Omental fat pad (tissue), 4 donors: Measurements from ENCODE around the gene CELF4. TPM values are rescaled to one million over a fixed set of nuclear protein-coding genes. Genes with fewer than 3 reads are reported as not detected.

Experiments used
- ATAC-seq: fragments of 150-250 bp; one replicate; pipeline ENCODE4 v1.9.1; 2016; ENCODE audit warnings: mild to moderate bottlenecking, moderate library complexity; ENCODE audit not compliant: low FRiP score
- DNase-seq: peaks from one replicate; pipeline ENCODE4 v3.0.0-alpha.2; 2019; ENCODE audit warnings: low spot score
- CTCF ChIP-seq, 3 donors: fragments of 450-650 bp; IDR thresholded peaks; one replicate each; pipeline ENCODE4 v1.5.1; 2016 to 2017; ENCODE audit warnings: antibody characterized with exemption in 3 of 3, mild to moderate bottlenecking in 3 of 3, moderate library complexity in 2 of 3
- total RNA-seq, 4 donors: library from RNA; depleted of rRNA; stranded (reverse); fragments of >200 nt; gene quantifications; one replicate each; pipeline ENCODE4 v1.1.0, GENCODE V29; 2016

Gene CELF4
- total RNA-seq, 4 donors from 2014 or later, result 0.37 to 0.47 TPM; not detected in 2

- ATAC-seq, result no peak
- no peak for TF ChIP-seq CTCF (IDR thresholded peaks at IDR 0.05)
- no peak for DNase-seq
These were observed 281.3 kb downstream of the CELF4 start for GRCh38 chr18:37284260-37284659.

GRCh38 chr18:37282386-37283037, 283.1 kb downstream of the CELF4 start:
- no peak for ATAC-seq
- TF ChIP-seq CTCF (IDR thresholded peaks at IDR 0.05), result no peak
- DNase-seq, result no peak

- no peak for TF ChIP-seq CTCF (IDR thresholded peaks at IDR 0.05)
- ATAC-seq (no peak), DNase-seq (no peak)
These were observed 284.8 kb downstream of the CELF4 start for GRCh38 chr18:37280701-37281393.

- no peak for ATAC-seq
- DNase-seq, result no peak
- no peak for TF ChIP-seq CTCF (IDR thresholded peaks at IDR 0.05)
These were observed 287.8 kb downstream of the CELF4 start for GRCh38 chr18:37277804-37278203.

GRCh38 chr18:37276111-37276890, 289.3 kb downstream of the CELF4 start:
- ATAC-seq (no peak), DNase-seq (no peak)
- TF ChIP-seq CTCF (IDR thresholded peaks at IDR 0.05), result no peak

GRCh38 chr18:37275237-37275741, 290.3 kb downstream of the CELF4 start:
- TF ChIP-seq CTCF (IDR thresholded peaks at IDR 0.05), result no peak
- DNase-seq (no peak), ATAC-seq (no peak)
